SK-N-SH (cell line): Measurements from ENCODE around the gene PIP4K2C. TPM values are rescaled to one million over a fixed set of nuclear protein-coding genes. Genes with fewer than 3 reads are reported as not detected.

Experiments used
- CTCF ChIA-PET: fragments of 300-600, 350-600 bp; formaldehyde crosslinking; extraction: SDS; loops from one replicate; lab custom pipeline; 2021; lab: Yijun Ruan, JAX
- POLR2A ChIA-PET: fragments of 350-600 bp; sonication (Branson Sonifier 250); formaldehyde crosslinking; extraction: SDS; loops from one replicate; lab custom pipeline; 2020; ENCODE audit warnings: antibody characterized with exemption, inconsistent platforms; lab: Yijun Ruan, JAX
- DNase-seq: peaks from one replicate; pipeline ENCODE4 v3.0.0; 2012
- H2AFZ ChIP-seq: fragments of 200-600 bp; sonication (generic); 2 replicates; pipeline ENCODE4 v1.8.1; 2016; ENCODE audit warnings: antibody characterized with exemption, mild to moderate bottlenecking, low read depth
- H3F3A ChIP-seq: fragments of 200-600 bp; sonication (generic); replicated peaks from 2 replicates; pipeline ENCODE3; 2016; ENCODE audit warnings: antibody characterized with exemption, mild to moderate bottlenecking; ENCODE audit not compliant: insufficient read depth
- H3K27ac ChIP-seq, 2 experiments: fragments of 200-500 bp in 1 of 2; fragments of 200-600 bp in 1 of 2; sonication (Bioruptor generic) in 1 of 2; sonication (generic), shearing (Covaris generic) in 1 of 2; 2 replicates each; pipeline versions ENCODE4 v1.5.1 to v1.6.1; 2014 to 2016; ENCODE audit warnings: low read depth in 2 of 2, inconsistent platforms in 1 of 2, low read length in 1 of 2, mild to moderate bottlenecking in 1 of 2, mixed read lengths in 1 of 2
- H3K27me3 ChIP-seq: fragments of 200-600 bp; sonication (generic), shearing (Covaris generic); 2 replicates; pipeline ENCODE4 v1.6.1; 2016; ENCODE audit warnings: mixed run types; ENCODE audit not compliant: insufficient read depth
- H3K36me3 ChIP-seq, 2 experiments: fragments of 200-500 bp in 1 of 2; fragments of 200-600 bp in 1 of 2; sonication (Bioruptor generic) in 1 of 2; sonication (generic) in 1 of 2; replicated peaks in 1 of 2; 2 replicates each; pipeline versions ENCODE3 to v1.5.1; 2014 to 2016; ENCODE audit warnings: low read length in 1 of 2, mild to moderate bottlenecking in 1 of 2; ENCODE audit not compliant: insufficient read depth in 2 of 2, control insufficient read depth in 1 of 2
- H3K4me1 ChIP-seq, 2 experiments: fragments of 200-500 bp in 1 of 2; fragments of 200-600 bp in 1 of 2; sonication (Bioruptor generic) in 1 of 2; sonication (generic), shearing (Covaris generic) in 1 of 2; 2 replicates each; pipeline versions ENCODE4 v1.5.1 to v1.6.1; 2014 to 2016; ENCODE audit warnings: low read depth in 1 of 2, low read length in 1 of 2, mixed run types in 1 of 2; ENCODE audit not compliant: insufficient read depth in 2 of 2, control insufficient read depth in 1 of 2
- H3K4me2 ChIP-seq: fragments of 200-600 bp; sonication (generic), shearing (Covaris generic); 2 replicates; pipeline ENCODE4 v1.6.1; 2017; ENCODE audit warnings: mixed run types
- H3K4me3 ChIP-seq, 2 experiments: fragments of 200-500 bp in 1 of 2; fragments of 200-600 bp in 1 of 2; sonication (Bioruptor generic) in 1 of 2; sonication (generic), shearing (Covaris generic) in 1 of 2; 2 replicates each; pipeline versions ENCODE4 v1.5.1 to v1.8.1; 2014 to 2016; ENCODE audit warnings: low read depth in 2 of 2, inconsistent platforms in 1 of 2, low read length in 1 of 2, mild to moderate bottlenecking in 1 of 2, mixed read lengths in 1 of 2, moderate library complexity in 1 of 2
- H3K79me2 ChIP-seq: fragments of 200-600 bp; sonication (generic); 2 replicates; pipeline ENCODE4 v1.8.1; 2017; ENCODE audit warnings: mild to moderate bottlenecking; ENCODE audit not compliant: insufficient read depth
- H3K9ac ChIP-seq: fragments of 200-600 bp; sonication (generic); 2 replicates; pipeline ENCODE4 v1.6.1; 2017; ENCODE audit warnings: mixed run types
- H3K9me2 ChIP-seq: fragments of 200-600 bp; sonication (generic); 2 replicates; pipeline ENCODE4 v1.6.1; 2017; ENCODE audit warnings: mixed run types
- H3K9me3 ChIP-seq: fragments of 200-600 bp; sonication (generic); 2 replicates; pipeline ENCODE4 v1.6.1; 2017; ENCODE audit warnings: mixed run types, mild to moderate bottlenecking, moderate library complexity
- H4K20me1 ChIP-seq: fragments of 200-600 bp; sonication (generic); 2 replicates; pipeline ENCODE4 v1.6.1; 2017; ENCODE audit warnings: mild to moderate bottlenecking, mixed run types; ENCODE audit not compliant: insufficient read depth
- EZH2phosphoT487 ChIP-seq: fragments of 200-600 bp; sonication (generic); IDR thresholded peaks from 2 replicates; pipeline ENCODE4 v1.6.1; 2017; ENCODE audit warnings: low read depth, mixed run types, mild to moderate bottlenecking, antibody characterized with exemption, moderate library complexity, borderline replicate concordance
- GABPA ChIP-seq: IDR thresholded peaks from 2 replicates; pipeline ENCODE4 v1.4.0; 2012; ENCODE audit warnings: low read depth, mild to moderate bottlenecking
- JUND ChIP-seq: IDR thresholded peaks from 2 replicates; pipeline ENCODE4 v1.4.0; 2012
- RCOR1 ChIP-seq: fragments of 150-350 bp; IDR thresholded peaks from 2 replicates; pipeline ENCODE4 v1.6.1; 2017; ENCODE audit warnings: antibody characterized with exemption, low read length
- RFX5 ChIP-seq: IDR thresholded peaks from 2 replicates; pipeline ENCODE4 v1.6.1; 2012; ENCODE audit warnings: mild to moderate bottlenecking, improper control_type of control experiment, low read length
- SIN3A ChIP-seq: IDR thresholded peaks from 2 replicates; pipeline ENCODE4 v1.6.1; 2012; ENCODE audit warnings: low read depth, mild to moderate bottlenecking, low read length, moderate library complexity, borderline replicate concordance
- TEAD4 ChIP-seq: IDR thresholded peaks from 2 replicates; pipeline ENCODE4 v1.4.0; 2012; ENCODE audit warnings: mild to moderate bottlenecking, borderline replicate concordance; ENCODE audit not compliant: insufficient read depth
- WGBS: methylation state at CpG from one replicate; pipeline ENCODE4 v1.1.6; 2017; ENCODE audit warnings: low lambda C conversion rate; 5-methylcytosine and 5-hydroxymethylcytosine counted together
- polyA plus RNA-seq, 3 experiments: library from polyadenylated mRNA; depleted of rRNA; stranded (reverse); fragments of >200 nt; gene quantifications; 2 replicates each; pipeline ENCODE4 v1.2.3, GENCODE V29; 2012
- TF ChIP-seq, protein P1 (sequence below): fragments of 200-600 bp; sonication (generic); IDR thresholded peaks from 2 replicates; pipeline ENCODE4 v1.6.1; 2017; ENCODE audit warnings: antibody characterized with exemption, mild to moderate bottlenecking, moderate library complexity
- TF ChIP-seq, protein P2 (sequence below): IDR thresholded peaks from 2 replicates; pipeline ENCODE4 v1.4.0; 2012; ENCODE audit warnings: low read depth

PIP4K2C gene
- polyA plus RNA-seq, 1 of the 3 experiments (the other 2 are of a cell fraction): 34.2 TPM

DNA sequence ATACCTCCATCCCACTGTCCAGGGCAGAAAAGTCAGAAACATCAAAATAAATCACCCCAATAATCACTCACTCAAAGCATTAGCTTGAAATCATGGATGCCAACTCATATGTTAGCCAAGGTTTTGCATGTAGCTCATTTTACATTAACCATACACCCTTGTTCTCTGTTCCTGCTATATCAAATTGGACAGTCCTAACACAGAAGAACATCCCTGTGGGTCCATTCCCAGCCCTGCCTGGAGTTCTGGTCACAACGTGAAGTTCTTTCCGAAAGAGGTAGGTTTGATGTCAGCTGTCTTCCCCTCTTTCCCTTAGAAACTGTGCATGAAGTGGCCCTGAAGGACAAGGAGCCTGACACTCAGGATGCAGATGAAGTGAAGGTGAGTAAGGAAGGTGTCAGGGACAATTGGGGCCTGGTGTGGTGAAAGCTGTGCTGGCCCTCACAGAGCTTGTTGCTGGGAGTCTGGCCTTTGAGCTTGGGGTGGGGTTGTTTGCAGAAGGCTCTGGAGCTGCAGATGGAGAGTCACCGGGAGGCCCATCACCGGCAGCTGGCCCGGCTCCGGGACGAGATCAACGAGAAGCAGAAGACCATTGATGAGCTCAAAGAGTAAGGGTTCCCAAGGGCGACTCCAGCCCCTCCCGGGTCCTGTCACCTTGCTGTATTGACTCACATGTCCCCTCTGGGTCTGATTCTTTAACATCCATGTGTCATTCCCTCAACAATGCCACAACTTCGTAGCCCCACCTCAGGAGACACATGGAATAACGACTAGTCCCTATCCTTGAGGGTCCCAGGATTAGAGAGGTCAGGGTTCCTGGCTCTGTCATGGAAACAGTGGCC is 15.0 kb upstream of the PIP4K2C start:
- TF ChIP-seq RCOR1 (no peak), GABPA (no peak), RFX5 (no peak), SIN3A (no peak), JUND (no peak)
- TF ChIP-seq, protein P1, sequence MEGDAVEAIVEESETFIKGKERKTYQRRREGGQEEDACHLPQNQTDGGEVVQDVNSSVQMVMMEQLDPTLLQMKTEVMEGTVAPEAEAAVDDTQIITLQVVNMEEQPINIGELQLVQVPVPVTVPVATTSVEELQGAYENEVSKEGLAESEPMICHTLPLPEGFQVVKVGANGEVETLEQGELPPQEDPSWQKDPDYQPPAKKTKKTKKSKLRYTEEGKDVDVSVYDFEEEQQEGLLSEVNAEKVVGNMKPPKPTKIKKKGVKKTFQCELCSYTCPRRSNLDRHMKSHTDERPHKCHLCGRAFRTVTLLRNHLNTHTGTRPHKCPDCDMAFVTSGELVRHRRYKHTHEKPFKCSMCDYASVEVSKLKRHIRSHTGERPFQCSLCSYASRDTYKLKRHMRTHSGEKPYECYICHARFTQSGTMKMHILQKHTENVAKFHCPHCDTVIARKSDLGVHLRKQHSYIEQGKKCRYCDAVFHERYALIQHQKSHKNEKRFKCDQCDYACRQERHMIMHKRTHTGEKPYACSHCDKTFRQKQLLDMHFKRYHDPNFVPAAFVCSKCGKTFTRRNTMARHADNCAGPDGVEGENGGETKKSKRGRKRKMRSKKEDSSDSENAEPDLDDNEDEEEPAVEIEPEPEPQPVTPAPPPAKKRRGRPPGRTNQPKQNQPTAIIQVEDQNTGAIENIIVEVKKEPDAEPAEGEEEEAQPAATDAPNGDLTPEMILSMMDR: no peak
- H3K4me1 ChIP-seq: no peaks in the 10 kb centered on the region
- ChIA-PET CTCF (interaction anchor here (1.1 to 11.3 kb wide), 5 partner anchors 7 to 117 kb away, joined by 5 to 110 read pairs (median 14); partner anchors contain the start of gene B4GALNT1), POLR2A (interaction anchor here (0.6 kb wide), 1 partner anchor 36 kb away, joined by 3 read pairs; no protein-coding TSS in a partner anchor)
- H3K27ac ChIP-seq: no peak overlapping the region
- no peak overlapping the region for H3K9ac ChIP-seq
- H4K20me1 ChIP-seq: no peaks in the 10 kb centered on the region
- H3K4me2 ChIP-seq: no peak overlapping the region
- no peaks in the 10 kb centered on the region for H3K9me2 ChIP-seq
- no peak for DNase-seq
- no peaks in the 10 kb centered on the region for H3F3A ChIP-seq
- H2AFZ ChIP-seq: no peak overlapping the region
- WGBS: 73% methylated on average over 6 of the region's 12 CpGs
- no peak overlapping the region for H3K4me3 ChIP-seq
- no peaks in the 10 kb centered on the region for H3K79me2 ChIP-seq
- no peaks in the 10 kb centered on the region for H3K27me3 ChIP-seq
- no peaks in the 10 kb centered on the region for H3K9me3 ChIP-seq
- peaks cover 23 to 71% of the 10 kb centered on the region in 2 experiments for H3K36me3 ChIP-seq

DNA sequence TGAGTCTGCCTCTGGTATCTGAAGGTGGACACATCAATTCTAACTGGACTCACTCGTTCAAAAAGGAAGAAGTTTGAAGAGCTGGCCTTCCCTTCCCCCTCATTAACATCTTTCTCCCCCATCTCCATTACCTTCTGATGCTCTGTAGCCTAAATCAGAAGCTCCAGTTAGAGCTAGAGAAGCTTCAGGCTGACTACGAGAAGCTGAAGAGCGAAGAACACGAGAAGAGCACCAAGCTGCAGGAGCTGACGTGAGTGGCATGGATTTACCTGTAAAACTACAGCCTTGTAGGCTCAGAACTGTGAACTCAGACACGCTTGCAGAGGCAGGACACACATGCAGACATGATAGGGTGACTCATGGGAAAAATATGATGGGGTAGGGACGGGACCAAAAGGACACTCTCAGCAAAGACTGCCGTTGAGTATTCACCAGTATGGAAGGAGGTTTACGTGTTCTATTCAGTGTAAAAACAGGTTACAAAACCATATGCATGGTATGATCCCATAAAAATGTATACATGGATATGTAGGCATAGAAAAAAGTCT is 14.3 kb upstream of the PIP4K2C start:
- Histone ChIP-seq H3K4me2 (no peak overlapping the region), H3K27ac (no peak overlapping the region), H2AFZ (no peak overlapping the region), H3K9me3 (no peaks in the 10 kb centered on the region), H3K4me3 (no peak overlapping the region), H3F3A (no peaks in the 10 kb centered on the region), H3K4me1 (no peaks in the 10 kb centered on the region), H3K36me3 (peaks cover 23 to 73% of the 10 kb centered on the region in 2 experiments), H3K9me2 (no peaks in the 10 kb centered on the region), H3K79me2 (no peaks in the 10 kb centered on the region), H3K9ac (no peak overlapping the region), H3K27me3 (no peaks in the 10 kb centered on the region), H4K20me1 (no peaks in the 10 kb centered on the region)
- POLR2A ChIA-PET: interaction anchor here (0.6 kb wide), 1 partner anchor 36 kb away, joined by 3 read pairs; no protein-coding TSS in a partner anchor
- TF ChIP-seq EZH2phosphoT487 (no peak), TEAD4 (no peak)
- TF ChIP-seq, protein P2, sequence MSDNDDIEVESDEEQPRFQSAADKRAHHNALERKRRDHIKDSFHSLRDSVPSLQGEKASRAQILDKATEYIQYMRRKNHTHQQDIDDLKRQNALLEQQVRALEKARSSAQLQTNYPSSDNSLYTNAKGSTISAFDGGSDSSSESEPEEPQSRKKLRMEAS: no peak
- DNase-seq: no peak
- CTCF ChIA-PET: interaction anchor here (1.3 to 11.3 kb wide), 4 partner anchors 6 to 56 kb away, joined by 5 to 110 read pairs (median 16); partner anchors contain the start of gene B4GALNT1
- WGBS: 89% methylated on average over 9 of the region's 9 CpGs
